ENCODE results near the gene USE1. TPM values are rescaled to one million over a fixed set of nuclear protein-coding genes. Genes with fewer than 3 reads are reported as not detected.

USE1 gene
- total RNA-seq, 1 donor from 2014 or later = 27.4 TPM

Other genes starting within 250 kb of the USE1 start
- gene CPAMD8, start 188.5 kb upstream of the USE1 start, total RNA-seq = 12.5 TPM
- gene HAUS8, start 139.9 kb upstream of the USE1 start, total RNA-seq = 6.1 TPM
- 38.1 TPM for gene MYO9B, start 139.6 kb upstream of the USE1 start, total RNA-seq
- 28.0 TPM for gene OCEL1, start 10.9 kb downstream of the USE1 start, total RNA-seq
- gene NR2F6, start 30.6 kb downstream of the USE1 start, total RNA-seq = 82.4 TPM
- 9.3 TPM for gene USHBP1, start 49.4 kb downstream of the USE1 start, total RNA-seq
- gene BABAM1, start 52.1 kb downstream of the USE1 start, total RNA-seq = 82.0 TPM
- 0.12 TPM for gene ANKLE1, start 66.5 kb downstream of the USE1 start, total RNA-seq
- gene ABHD8, start 88.1 kb downstream of the USE1 start, total RNA-seq = 14.8 TPM
- gene MRPL34, start 90.5 kb downstream of the USE1 start, total RNA-seq = 242 TPM
- 31.9 TPM for gene DDA1, start 94.2 kb downstream of the USE1 start, total RNA-seq
- gene ANO8, start 119.5 kb downstream of the USE1 start, total RNA-seq = 11.7 TPM
- 11.5 TPM for gene GTPBP3, start 122.2 kb downstream of the USE1 start, total RNA-seq
- 22.9 TPM for gene PLVAP, start 162.0 kb downstream of the USE1 start, total RNA-seq
- not detected for gene CCDC194, start 178.8 kb downstream of the USE1 start, total RNA-seq
- 49.7 TPM for gene BST2, start 190.3 kb downstream of the USE1 start, total RNA-seq
- gene MVB12A, start 204.7 kb downstream of the USE1 start, total RNA-seq = 18.9 TPM
- gene TMEM221, start 233.3 kb downstream of the USE1 start, total RNA-seq = not detected
- gene NXNL1, start 245.6 kb downstream of the USE1 start, total RNA-seq = not detected

Measured in left ventricle myocardium superior (tissue), 1 donor.